H1 (cell line): ENCODE measurements around the gene IKZF3. TPM values are rescaled to one million over a fixed set of nuclear protein-coding genes. Genes with fewer than 3 reads are reported as not detected.
A peak's percentile ranks its signal among the peaks of the same experiment; 100 is the strongest.

Source experiments
- CTCF ChIA-PET: fragments of 300-600 bp; sonication (Branson Sonifier 250); formaldehyde crosslinking; loops from one replicate; lab custom pipeline; 2021; ENCODE audit not compliant: partially characterized antibody; lab: Charles Lee
- POLR2A ChIA-PET: fragments of 300-600 bp; sonication (Branson Sonifier 250); formaldehyde crosslinking; loops from one replicate; lab custom pipeline; 2021; ENCODE audit warnings: inconsistent platforms; ENCODE audit not compliant: partially characterized antibody; lab: Charles Lee
- DNase-seq, 2 experiments: peaks; one replicate each; pipeline versions ENCODE4 v3.0.0 to v3.0.0-alpha.2; 2010 to 2022; ENCODE audit warnings: low spot score in 2 of 2, low read depth in 1 of 2, mixed read lengths in 1 of 2
- FAIRE-seq: peaks from 2 replicates; lab custom pipeline; 2011; peaks lifted over from hg19 to GRCh38; lab: Jason Lieb, UNC
- H2AFZ ChIP-seq: 2 replicates; pipeline ENCODE4 v1.8.1; 2012; ENCODE audit warnings: low read length, inconsistent platforms
- H2AK5ac ChIP-seq: 2 replicates; pipeline ENCODE4 v1.6.1; 2013; ENCODE audit warnings: low read depth, low read length
- H2BK120ac ChIP-seq: replicated peaks from 2 replicates; pipeline ENCODE3; 2013; ENCODE audit warnings: low read depth, low read length, inconsistent platforms
- H2BK12ac ChIP-seq: 2 replicates; pipeline ENCODE4 v1.6.1; 2013; ENCODE audit warnings: low read depth, low read length
- H2BK15ac ChIP-seq: 2 replicates; pipeline ENCODE4 v1.6.1; 2013; ENCODE audit warnings: low read length
- H2BK20ac ChIP-seq: 2 replicates; pipeline ENCODE4 v1.6.1; 2013; ENCODE audit warnings: low read length
- H2BK5ac ChIP-seq: 2 replicates; pipeline ENCODE4 v1.6.1; 2013; ENCODE audit warnings: low read depth, low read length
- H3K14ac ChIP-seq: 2 replicates; pipeline ENCODE4 v1.6.1; 2013; ENCODE audit warnings: inconsistent platforms; ENCODE audit not compliant: insufficient read length
- H3K18ac ChIP-seq: 2 replicates; pipeline ENCODE4 v1.6.1; 2013; ENCODE audit warnings: low read length; ENCODE audit errors: extremely low read depth
- H3K23ac ChIP-seq: 2 replicates; pipeline ENCODE4 v1.6.1; 2013; ENCODE audit warnings: inconsistent platforms; ENCODE audit not compliant: insufficient read length
- H3K23me2 ChIP-seq: 2 replicates; pipeline ENCODE4 v1.6.1; 2013; ENCODE audit warnings: low read depth, low read length
- H3K27ac ChIP-seq: 2 replicates; pipeline ENCODE4 v1.6.1; 2011; ENCODE audit warnings: low read depth, low read length, inconsistent platforms
- H3K27me3 ChIP-seq, 4 experiments: replicated peaks in 1 of 4; 1 replicate in 1 of 4; 2 replicates in 3 of 4; pipeline versions ENCODE4 v1.6.1 to v1.8.1; 2011 to 2013; ENCODE audit warnings: low read length in 3 of 4, mild to moderate bottlenecking in 3 of 4, inconsistent platforms in 2 of 4, mixed read lengths in 2 of 4, moderate library complexity in 1 of 4; ENCODE audit not compliant: control insufficient read depth in 3 of 4, insufficient read depth in 3 of 4; ENCODE audit errors: extremely low read depth in 1 of 4
- H3K36me3 ChIP-seq, 4 experiments: 2 replicates each; pipeline versions ENCODE4 v1.6.1 to v1.8.1; 2011 to 2013; ENCODE audit warnings: mild to moderate bottlenecking in 4 of 4, low read length in 3 of 4, moderate library complexity in 2 of 4, control low read depth in 1 of 4, inconsistent platforms in 1 of 4; ENCODE audit not compliant: insufficient read depth in 4 of 4, control insufficient read depth in 2 of 4
- H3K4ac ChIP-seq: replicated peaks from 2 replicates; pipeline ENCODE3; 2013; ENCODE audit warnings: low read length, low read depth, mixed read lengths, inconsistent platforms; ENCODE audit not compliant: insufficient read length
- H3K4me1 ChIP-seq, 4 experiments: replicated peaks in 1 of 4; 1 replicate in 1 of 4; 2 replicates in 3 of 4; pipeline versions ENCODE4 v1.6.1 to v1.8.1; 2011 to 2013; ENCODE audit warnings: low read length in 3 of 4, inconsistent platforms in 2 of 4, mixed read lengths in 1 of 4; ENCODE audit not compliant: insufficient read depth in 4 of 4, control insufficient read depth in 3 of 4
- H3K4me2 ChIP-seq, 2 experiments: 2 replicates each; pipeline versions ENCODE4 v1.6.1 to v1.8.1; 2011 to 2013; ENCODE audit warnings: low read depth in 2 of 2, low read length in 2 of 2, control low read depth in 1 of 2, inconsistent platforms in 1 of 2, mild to moderate bottlenecking in 1 of 2; ENCODE audit not compliant: insufficient read depth in 1 of 2
- H3K4me3 ChIP-seq, 4 experiments: fragments of 200-600, 300-600 bp in 1 of 4; sonication (generic), shearing (Covaris generic), sonication (Bioruptor Twin) in 1 of 4; 2 replicates each; pipeline versions ENCODE4 v1.5.1 to v1.8.1; 2011 to 2016; ENCODE audit warnings: low read length in 4 of 4, low read depth in 3 of 4, control low read depth in 2 of 4, inconsistent platforms in 2 of 4, mild to moderate bottlenecking in 2 of 4, mixed read lengths in 1 of 4, moderate library complexity in 1 of 4; ENCODE audit not compliant: insufficient read depth in 2 of 4; ENCODE audit errors: extremely low read depth in 1 of 4
- H3K56ac ChIP-seq: replicated peaks from 2 replicates; pipeline ENCODE3; 2013; ENCODE audit warnings: low read depth, mild to moderate bottlenecking, mixed read lengths, low read length, inconsistent platforms; ENCODE audit not compliant: insufficient read length
- H3K79me1 ChIP-seq: 2 replicates; pipeline ENCODE4 v1.6.1; 2013; ENCODE audit warnings: low read depth, low read length, control low read depth
- H3K79me2 ChIP-seq, 2 experiments: 2 replicates each; pipeline versions ENCODE4 v1.6.1 to v1.8.1; 2012 to 2013; ENCODE audit warnings: low read length in 2 of 2, mild to moderate bottlenecking in 2 of 2, inconsistent platforms in 1 of 2; ENCODE audit not compliant: insufficient read depth in 2 of 2, control insufficient read depth in 1 of 2
- H3K9ac ChIP-seq, 4 experiments: replicated peaks in 1 of 4; 1 replicate in 1 of 4; 2 replicates in 3 of 4; pipeline versions ENCODE4 v1.6.1 to v1.8.1; 2011 to 2013; ENCODE audit warnings: low read depth in 3 of 4, low read length in 3 of 4, control low read depth in 2 of 4, mild to moderate bottlenecking in 2 of 4, moderate library complexity in 2 of 4, inconsistent platforms in 1 of 4; ENCODE audit errors: extremely low read depth in 1 of 4
- H3K9me3 ChIP-seq, 2 experiments: 2 replicates each; pipeline versions ENCODE4 v1.6.1 to v1.8.1; 2012 to 2013; ENCODE audit warnings: mild to moderate bottlenecking in 2 of 2, moderate library complexity in 2 of 2, control low read depth in 1 of 2, inconsistent platforms in 1 of 2, low read depth in 1 of 2, low read length in 1 of 2, mixed read lengths in 1 of 2; ENCODE audit not compliant: insufficient read depth in 2 of 2
- H4K20me1 ChIP-seq, 2 experiments: replicated peaks in 1 of 2; 2 replicates each; pipeline versions ENCODE3 to v1.8.1; 2011 to 2013; ENCODE audit warnings: inconsistent platforms in 2 of 2, low read length in 2 of 2, mild to moderate bottlenecking in 1 of 2; ENCODE audit not compliant: insufficient read depth in 2 of 2, control insufficient read depth in 1 of 2
- H4K5ac ChIP-seq: 2 replicates; pipeline ENCODE4 v1.6.1; 2013; ENCODE audit warnings: low read length, low read depth, mixed read lengths, inconsistent platforms; ENCODE audit not compliant: insufficient read length
- H4K8ac ChIP-seq: 2 replicates; pipeline ENCODE4 v1.8.0; 2013; ENCODE audit warnings: mild to moderate bottlenecking, moderate library complexity, low read length, inconsistent platforms; ENCODE audit not compliant: insufficient read depth; ENCODE audit errors: extremely low read depth
- H4K91ac ChIP-seq: replicated peaks from 2 replicates; pipeline ENCODE3; 2013; ENCODE audit warnings: low read length, mixed read lengths, inconsistent platforms; ENCODE audit not compliant: insufficient read length
- ATF2 ChIP-seq: IDR thresholded peaks from 2 replicates; pipeline ENCODE4 v1.6.1; 2012; ENCODE audit warnings: low read length, inconsistent platforms
- CBX5 ChIP-seq: fragments of 300-800, 300-1000 bp; sonication (generic); IDR thresholded peaks from 2 replicates; pipeline ENCODE4 v1.7.1; 2016; ENCODE audit warnings: antibody characterized with exemption, low read length, low read depth
- CBX8 ChIP-seq: fragments of 300-800, 300-1000 bp; sonication (generic); IDR thresholded peaks from 2 replicates; pipeline ENCODE4 v1.7.1; 2016; ENCODE audit warnings: low read depth, low read length, borderline replicate concordance
- E2F6 ChIP-seq: IDR thresholded peaks from 2 replicates; pipeline ENCODE4 v1.6.1; 2012; ENCODE audit warnings: inconsistent platforms
- GABPA ChIP-seq: IDR thresholded peaks from 2 replicates; pipeline ENCODE4 v1.6.1; 2011; ENCODE audit warnings: mild to moderate bottlenecking, low read length, moderate library complexity, borderline replicate concordance; ENCODE audit not compliant: insufficient read depth
- KDM4A ChIP-seq: IDR thresholded peaks from one replicate; pipeline ENCODE4 v1.7.1; 2012; ENCODE audit warnings: low read depth, mild to moderate bottlenecking, moderate library complexity, low read length, inconsistent platforms; ENCODE audit not compliant: severe bottlenecking
- MAX ChIP-seq: IDR thresholded peaks from 2 replicates; pipeline ENCODE4 v1.6.1; 2012; ENCODE audit warnings: inconsistent platforms
- SIRT6 ChIP-seq: IDR thresholded peaks from one replicate; pipeline ENCODE4 v1.7.1; 2012; ENCODE audit warnings: low read length, inconsistent platforms
- WGBS, 2 experiments: shearing (Covaris generic) in 1 of 2; methylation state at CpG; one replicate each; pipeline versions ENCODE4 v1.1.6 to v1.1.7; 2013 to 2015; ENCODE audit warnings: low lambda C conversion rate in 2 of 2, mixed read lengths in 2 of 2, inconsistent platforms in 1 of 2, low coverage in 1 of 2, missing lambda C conversion rate in 1 of 2; ENCODE audit not compliant: insufficient replicate concordance in 2 of 2, insufficient coverage in 1 of 2, insufficient read length in 1 of 2; ENCODE audit errors: extremely low coverage in 1 of 2, missing lambda C conversion rate in 1 of 2; 5-methylcytosine and 5-hydroxymethylcytosine counted together
- polyA plus RNA-seq, 7 experiments: library from polyadenylated mRNA; depleted of rRNA in 3 of 7; stranded (reverse) in 5 of 7; unstranded in 2 of 7; fragments of >200 nt in 5 of 7; fragments of 200-250 nt in 2 of 7; gene quantifications; 1 replicate in 5 of 7; 2 replicates in 1 of 7; 4 replicates in 1 of 7; pipeline versions ENCODE4 v1.2.1 to v1.2.3, GENCODE V29; 2011 to 2013; ENCODE audit warnings: missing spikeins in 2 of 7, mixed read lengths in 2 of 7
- total RNA-seq: library from RNA; stranded (reverse); fragmentation: NEBNext Ultra II Directional; extraction: Animal tissue kit (Norgen Biotek cat#: 25700); gene quantifications from 2 replicates; pipeline ENCODE4 v1.2.1, GENCODE V29; 2021

Gene IKZF3
- total and polyA plus RNA-seq, 2 of the 8 experiments (the other 6 are each of a cell fraction or from before 2014, with no cell fraction given) = 0.23 to 0.56 TPM

- Histone ChIP-seq H3K27me3 (no peaks in the 10 kb centered on the region), H3K36me3 (peaks cover 4 to 28% (median 24%) of the 10 kb centered on the region in 4 experiments; a peak in 6 of 8 replicates), H4K5ac (peak overlapping the region; percentile 79), H3K18ac (peak overlapping the region; percentile 89), H3K4me1 (peaks cover 5 to 31% (median 23%) of the 10 kb centered on the region in 4 experiments), H3K9me3 (no peaks in the 10 kb centered on the region), H2AK5ac (peak overlapping the region; percentile 80; the same call in 1 of the 2 replicates), H4K20me1 (no peaks in the 10 kb centered on the region), H3K9ac (peak overlapping the region in 3 of 4 experiments; percentile 45 to 58 (median 50); a peak in 6 of 7 replicates), H2AFZ (no peak overlapping the region), H3K79me1 (peaks cover 9% of the 10 kb centered on the region), H4K8ac (peak overlapping the region; percentile 88), H4K91ac (peak overlapping the region; percentile 98), H3K4me3 (peak overlapping the region; percentile 44 to 86 (median 69)), H2BK5ac (peak overlapping the region; percentile 99), H3K23me2 (peaks cover 23% of the 10 kb centered on the region), H3K14ac (no peak overlapping the region), H2BK15ac (peak overlapping the region; percentile 81), H3K56ac (peak overlapping the region; percentile 59), H2BK20ac (peak overlapping the region; percentile 93), H3K4ac (peak overlapping the region; percentile 97), H3K4me2 (peak overlapping the region; percentile 83 to 96), H3K23ac (no peak overlapping the region), H2BK12ac (peak overlapping the region; percentile 98), H3K27ac (peak overlapping the region; percentile 89), H3K79me2 (peaks cover 0 to 16% of the 10 kb centered on the region in 2 experiments; a peak in 2 of 4 replicates), H2BK120ac (peak overlapping the region; percentile 95)
- WGBS, 2 experiments = 20% methylated on average over 12 of the region's 16 CpGs; no CpG with 5 or more reads in 1 of the 2 experiments
- ChIA-PET CTCF (interaction anchor here (0.7 to 2.3 kb wide), 2 partner anchors 10 to 273 kb away, joined by 3 to 23 read pairs; partner anchors contain the start of gene MIEN1), POLR2A (interaction anchor here (0.5 to 2.3 kb wide), 6 partner anchors 11 to 109 kb away, joined by 3 to 43 read pairs (median 10); partner anchors contain the start of genes MIEN1 and PGAP3)
- FAIRE-seq (no peak), DNase-seq (peak; percentile 79 to 92)
- TF ChIP-seq E2F6 = no peak
- 0 out of 2 replicates have a peak, but pooled peaks have one; percentile 64 for TF ChIP-seq MAX
- no peak for TF ChIP-seq CBX5
- TF ChIP-seq CBX8 = no peak
- TF ChIP-seq SIRT6 = no peak
- TF ChIP-seq ATF2 = peak; percentile 73
- no peak for TF ChIP-seq GABPA
- no peak for TF ChIP-seq KDM4A
Observed at GRCh38 chr17:39740357-39741111, 123.6 kb downstream of the IKZF3 start.
